DOHH2 (cell line): ENCODE results near the gene KIAA1328.

Source experiments
- H3F3A ChIP-seq: fragments of 200-600 bp; sonication (generic), shearing (Covaris generic); 2 replicates; pipeline ENCODE4 v1.6.0; 2016; ENCODE audit warnings: antibody characterized with exemption, mild to moderate bottlenecking; ENCODE audit not compliant: control insufficient read depth, insufficient read depth
- H3K27ac ChIP-seq: fragments of 200-600 bp; sonication (generic); 2 replicates; pipeline ENCODE4 v1.5.1; 2014; ENCODE audit warnings: low read depth, mild to moderate bottlenecking, low read length, moderate library complexity
- H3K27me3 ChIP-seq: fragments of 200-600 bp; sonication (generic); 2 replicates; pipeline ENCODE4 v1.6.1; 2014; ENCODE audit warnings: mild to moderate bottlenecking, low read length, mixed read lengths; ENCODE audit not compliant: control insufficient read depth
- H3K36me3 ChIP-seq: fragments of 200-600 bp; sonication (generic); 2 replicates; pipeline ENCODE4 v1.6.1; 2014; ENCODE audit warnings: mild to moderate bottlenecking, low read length, moderate library complexity, mixed read lengths; ENCODE audit not compliant: control insufficient read depth
- H3K4me1 ChIP-seq: fragments of 200-600 bp; sonication (generic); 2 replicates; pipeline ENCODE4 v1.6.1; 2014; ENCODE audit warnings: mild to moderate bottlenecking, low read length, mixed read lengths; ENCODE audit not compliant: control insufficient read depth
- H3K4me2 ChIP-seq: fragments of 200-600 bp; sonication (generic); 2 replicates; pipeline ENCODE4 v1.6.0; 2014; ENCODE audit warnings: mild to moderate bottlenecking, low read length, moderate library complexity
- H3K4me3 ChIP-seq: fragments of 200-600 bp; sonication (generic); 2 replicates; pipeline ENCODE4 v1.5.1; 2014; ENCODE audit warnings: mild to moderate bottlenecking, low read length, mixed read lengths
- H3K79me2 ChIP-seq: fragments of 200-600 bp; sonication (generic); 2 replicates; pipeline ENCODE4 v1.6.1; 2014; ENCODE audit warnings: mild to moderate bottlenecking, low read length, mixed read lengths; ENCODE audit not compliant: control insufficient read depth
- H3K9me2 ChIP-seq: fragments of 200-600 bp; sonication (generic); replicated peaks from 2 replicates; pipeline ENCODE4 v1.6.1; 2014; ENCODE audit warnings: mild to moderate bottlenecking, low read length, mixed read lengths; ENCODE audit not compliant: control insufficient read depth
- H3K9me3 ChIP-seq: fragments of 200-600 bp; sonication (generic); 2 replicates; pipeline ENCODE4 v1.6.1; 2014; ENCODE audit warnings: antibody characterized with exemption, low read length, mixed read lengths; ENCODE audit not compliant: control insufficient read depth, insufficient read depth
- H4K20me1 ChIP-seq: fragments of 200-600 bp; sonication (generic); 2 replicates; pipeline ENCODE4 v1.6.0; 2014; ENCODE audit warnings: low read depth, mild to moderate bottlenecking, antibody characterized with exemption, low read length, moderate library complexity; ENCODE audit not compliant: control insufficient read depth, insufficient read depth
- EZH2phosphoT487 ChIP-seq: fragments of 200-600 bp; sonication (generic); IDR thresholded peaks from 2 replicates; pipeline ENCODE4 v1.6.1; 2017; ENCODE audit warnings: borderline replicate concordance, mild to moderate bottlenecking, antibody characterized with exemption, low read length, moderate library complexity, mixed read lengths
- TF ChIP-seq, protein P1 (sequence below): fragments of 200-600 bp; sonication (generic); IDR thresholded peaks from one replicate; pipeline ENCODE4 v1.5.1; 2014; ENCODE audit warnings: antibody characterized with exemption, mild to moderate bottlenecking, low read depth, low read length; ENCODE audit not compliant: poor library complexity, severe bottlenecking

The KIAA1328 gene

DNA sequence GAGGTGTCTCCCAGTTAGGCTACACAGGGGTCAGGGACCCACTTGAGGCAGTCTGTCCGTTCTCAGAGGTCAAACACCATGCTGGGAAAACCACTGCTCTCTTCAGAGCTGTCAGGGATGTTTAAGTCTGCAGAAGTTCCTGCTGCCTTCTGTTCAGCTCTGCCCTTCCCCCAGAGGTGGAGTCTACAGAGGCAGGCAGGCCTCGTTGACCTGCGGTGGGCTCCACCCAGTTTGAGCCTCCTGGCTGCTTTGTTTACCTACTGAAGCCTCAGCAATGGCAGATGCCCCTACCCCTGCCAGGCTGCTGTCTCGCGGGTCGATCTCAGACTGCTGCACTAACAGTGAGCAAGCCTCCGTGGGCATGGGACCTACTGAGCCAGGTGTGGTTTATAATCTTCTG, 390.3 kb downstream of the KIAA1328 start:
- no peak overlapping the region for H3K4me3 ChIP-seq
- no peak for TF ChIP-seq EZH2phosphoT487
- TF ChIP-seq, protein P1, sequence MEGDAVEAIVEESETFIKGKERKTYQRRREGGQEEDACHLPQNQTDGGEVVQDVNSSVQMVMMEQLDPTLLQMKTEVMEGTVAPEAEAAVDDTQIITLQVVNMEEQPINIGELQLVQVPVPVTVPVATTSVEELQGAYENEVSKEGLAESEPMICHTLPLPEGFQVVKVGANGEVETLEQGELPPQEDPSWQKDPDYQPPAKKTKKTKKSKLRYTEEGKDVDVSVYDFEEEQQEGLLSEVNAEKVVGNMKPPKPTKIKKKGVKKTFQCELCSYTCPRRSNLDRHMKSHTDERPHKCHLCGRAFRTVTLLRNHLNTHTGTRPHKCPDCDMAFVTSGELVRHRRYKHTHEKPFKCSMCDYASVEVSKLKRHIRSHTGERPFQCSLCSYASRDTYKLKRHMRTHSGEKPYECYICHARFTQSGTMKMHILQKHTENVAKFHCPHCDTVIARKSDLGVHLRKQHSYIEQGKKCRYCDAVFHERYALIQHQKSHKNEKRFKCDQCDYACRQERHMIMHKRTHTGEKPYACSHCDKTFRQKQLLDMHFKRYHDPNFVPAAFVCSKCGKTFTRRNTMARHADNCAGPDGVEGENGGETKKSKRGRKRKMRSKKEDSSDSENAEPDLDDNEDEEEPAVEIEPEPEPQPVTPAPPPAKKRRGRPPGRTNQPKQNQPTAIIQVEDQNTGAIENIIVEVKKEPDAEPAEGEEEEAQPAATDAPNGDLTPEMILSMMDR = no peak
- no peaks in the 10 kb centered on the region for H3K79me2 ChIP-seq
- no peaks in the 10 kb centered on the region for H3K4me1 ChIP-seq
- no peaks in the 10 kb centered on the region for H3K27me3 ChIP-seq
- H3K9me2 ChIP-seq = no peaks in the 10 kb centered on the region
- no peak overlapping the region for H3K27ac ChIP-seq
- H4K20me1 ChIP-seq = no peaks in the 10 kb centered on the region
- no peak overlapping the region for H3K4me2 ChIP-seq
- no peaks in the 10 kb centered on the region for H3K9me3 ChIP-seq
- H3K36me3 ChIP-seq = no peaks in the 10 kb centered on the region
- no peaks in the 10 kb centered on the region for H3F3A ChIP-seq

DNA sequence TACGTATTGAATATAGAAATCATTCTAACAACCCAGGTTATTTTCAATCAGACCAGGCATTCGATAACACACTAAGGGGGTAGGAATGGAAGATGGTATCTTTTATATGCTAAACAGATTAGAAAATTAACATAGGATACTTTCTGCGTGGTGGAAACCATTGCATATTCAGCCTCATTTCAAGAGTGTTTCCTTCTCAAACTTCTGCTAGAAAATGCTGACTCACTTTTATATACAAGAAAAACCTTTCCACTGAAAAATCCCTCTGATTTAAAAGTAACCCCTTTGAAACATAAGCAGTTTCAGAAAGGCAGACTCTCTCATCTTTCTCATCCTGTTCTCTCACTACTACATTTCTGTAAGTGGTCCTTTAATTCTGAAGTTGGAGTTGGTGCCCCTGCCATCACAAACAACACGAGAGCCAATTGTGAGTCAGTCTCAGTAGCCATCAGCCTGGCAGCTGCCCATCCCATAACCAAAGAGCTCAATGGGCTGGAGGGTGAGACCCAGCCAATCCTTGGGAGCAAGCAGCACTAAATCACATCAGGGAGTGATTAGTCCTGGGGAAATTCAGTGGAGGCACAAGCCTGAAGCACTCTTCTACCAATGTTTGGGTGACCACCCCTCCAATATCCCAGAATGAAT, 393.5 kb downstream of the KIAA1328 start:
- no peaks in the 10 kb centered on the region for H3K27me3 ChIP-seq
- H3K79me2 ChIP-seq = no peaks in the 10 kb centered on the region
- H3F3A ChIP-seq = no peaks in the 10 kb centered on the region
- H3K9me3 ChIP-seq = no peaks in the 10 kb centered on the region
- no peaks in the 10 kb centered on the region for H3K36me3 ChIP-seq
- no peak overlapping the region for H3K4me2 ChIP-seq
- no peaks in the 10 kb centered on the region for H3K9me2 ChIP-seq
- TF ChIP-seq, protein P1 = no peak
- no peak for TF ChIP-seq EZH2phosphoT487
- no peak overlapping the region for H3K4me3 ChIP-seq
- H3K4me1 ChIP-seq = peaks cover 9% of the 10 kb centered on the region; the same call in 1 of the 2 replicates
- no peaks in the 10 kb centered on the region for H4K20me1 ChIP-seq
- H3K27ac ChIP-seq = no peak overlapping the region

DNA sequence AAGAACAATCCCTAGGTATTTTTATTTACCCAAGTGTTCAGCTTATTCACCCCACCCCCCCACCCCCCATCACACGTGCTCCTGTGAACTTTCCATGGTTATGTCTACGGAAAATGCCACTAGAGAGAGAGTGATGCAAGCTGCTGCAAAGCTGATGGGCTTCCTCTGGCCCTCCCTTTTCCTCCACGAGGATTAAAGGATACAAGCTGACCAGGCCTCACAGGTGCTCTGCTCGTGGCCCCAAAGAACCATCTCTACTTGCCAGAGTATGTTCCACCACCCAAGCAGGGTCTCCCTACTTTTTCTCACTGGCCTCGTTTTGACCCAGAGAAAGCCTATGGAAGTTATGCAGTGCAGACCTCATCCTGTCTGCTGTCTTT, 394.1 kb downstream of the KIAA1328 start:
- Histone ChIP-seq H3K4me2 (no peak overlapping the region), H3K9me2 (no peaks in the 10 kb centered on the region), H3K27me3 (no peaks in the 10 kb centered on the region), H3K4me3 (no peak overlapping the region), H3K36me3 (no peaks in the 10 kb centered on the region), H3K4me1 (peaks cover 9% of the 10 kb centered on the region; the same call in 1 of the 2 replicates), H3K27ac (no peak overlapping the region), H3K79me2 (no peaks in the 10 kb centered on the region), H4K20me1 (no peaks in the 10 kb centered on the region), H3K9me3 (no peaks in the 10 kb centered on the region), H3F3A (no peaks in the 10 kb centered on the region)
- TF ChIP-seq EZH2phosphoT487 = no peak
- TF ChIP-seq, protein P1 = no peak
